ENCODE measurements around the gene PGK2. TPM values are rescaled to one million over a fixed set of nuclear protein-coding genes. Genes with fewer than 3 reads are reported as not detected.

The PGK2 gene
- total RNA-seq, 1 donor from 2014 or later: not detected

DNA sequence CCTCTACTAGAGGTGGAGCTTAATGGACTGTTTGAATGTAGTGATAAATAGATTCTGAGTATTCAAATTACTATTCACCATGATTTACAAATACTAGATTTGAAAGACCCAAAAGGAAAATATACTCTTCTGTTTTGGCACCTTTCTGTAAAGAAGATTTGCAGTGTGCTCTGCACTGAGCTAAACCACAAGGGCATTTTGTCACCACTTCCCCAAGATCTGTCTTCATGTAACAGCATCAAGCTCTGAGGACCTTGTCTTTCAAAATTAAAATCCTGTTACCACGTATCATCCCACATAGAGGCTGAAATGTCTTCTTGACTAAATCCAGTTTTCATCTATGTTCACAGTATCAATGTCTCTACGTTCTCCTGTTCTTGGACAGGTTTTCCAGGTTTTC lies 3.3 kb upstream of the PGK2 start:
- intact Hi-C loops (cut with micrococcal nuclease): no loop called here
- DNase-seq: no peak
- ATAC-seq (ENCODE audit: low read depth): no peak
- no peak overlapping the region for H3K4me3 Mint-ChIP-seq
- H3K27me3 Mint-ChIP-seq: no peaks in the 10 kb centered on the region
- peaks cover 10% of the 10 kb centered on the region for H3K9me3 Mint-ChIP-seq
- H3K36me3 Mint-ChIP-seq (ENCODE audit: low read depth): no peaks in the 10 kb centered on the region
- no peak overlapping the region for H3K27ac Mint-ChIP-seq
- POLR2A ChIA-PET: no interaction called here
- CTCF ChIA-PET: no interaction called here
- no peak for TF ChIP-seq CTCF (IDR thresholded peaks at IDR 0.05)
- H3K4me1 Mint-ChIP-seq: no peaks in the 10 kb centered on the region

DNA sequence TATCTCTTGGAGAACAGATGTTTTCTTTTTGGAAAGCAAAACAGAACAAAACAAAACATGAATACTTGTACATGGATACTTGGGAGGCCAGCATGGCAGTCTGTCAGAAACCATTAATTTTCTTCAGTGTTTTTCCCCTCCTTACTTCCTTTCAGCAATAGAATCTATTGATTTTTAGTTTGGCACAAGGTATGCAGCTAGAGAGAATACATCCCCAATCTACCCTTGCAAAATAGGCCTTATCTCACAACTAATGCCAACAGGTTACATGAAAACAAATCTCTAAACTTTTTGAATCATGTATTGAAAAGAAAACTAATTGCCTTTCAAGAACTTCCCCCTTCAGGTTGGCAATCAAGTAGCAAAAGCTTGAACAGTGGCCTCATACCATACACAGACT lies 2.8 kb downstream of the PGK2 start:
- Mint-ChIP-seq H3K4me3 (no peak overlapping the region), H3K36me3 (ENCODE audit: low read depth) (no peaks in the 10 kb centered on the region), H3K4me1 (no peaks in the 10 kb centered on the region), H3K9me3 (peaks cover 14% of the 10 kb centered on the region), H3K27ac (no peak overlapping the region), H3K27me3 (no peaks in the 10 kb centered on the region)
- ChIA-PET CTCF (no interaction called here), POLR2A (no interaction called here)
- no peak for DNase-seq
- no peak for ATAC-seq (ENCODE audit: low read depth)
- intact Hi-C loops (cut with micrococcal nuclease): no loop called here
- no peak for TF ChIP-seq CTCF (IDR thresholded peaks at IDR 0.05)

GRCh38 chr6:49782725-49783124 lies 4.4 kb downstream of the PGK2 start:
- H3K4me1 Mint-ChIP-seq: no peaks in the 10 kb centered on the region
- no peak for ATAC-seq (ENCODE audit: low read depth)
- no peaks in the 10 kb centered on the region for H3K27me3 Mint-ChIP-seq
- no peaks in the 10 kb centered on the region for H3K36me3 Mint-ChIP-seq (ENCODE audit: low read depth)
- H3K9me3 Mint-ChIP-seq: peaks cover 13% of the 10 kb centered on the region
- no peak for TF ChIP-seq CTCF (IDR thresholded peaks at IDR 0.05)
- DNase-seq: no peak
- intact Hi-C loops (cut with micrococcal nuclease): no loop called here
- CTCF ChIA-PET: no interaction called here
- no peak overlapping the region for H3K4me3 Mint-ChIP-seq
- POLR2A ChIA-PET: no interaction called here
- no peak overlapping the region for H3K27ac Mint-ChIP-seq

GRCh38 chr6:49782293-49782692 lies 4.8 kb downstream of the PGK2 start:
- CTCF ChIA-PET: no interaction called here
- Mint-ChIP-seq H3K36me3 (ENCODE audit: low read depth) (no peaks in the 10 kb centered on the region), H3K27ac (no peak overlapping the region), H3K4me1 (no peaks in the 10 kb centered on the region), H3K9me3 (peaks cover 9% of the 10 kb centered on the region), H3K4me3 (no peak overlapping the region), H3K27me3 (no peaks in the 10 kb centered on the region)
- no peak for TF ChIP-seq CTCF (IDR thresholded peaks at IDR 0.05)
- intact Hi-C loops (cut with micrococcal nuclease): no loop called here
- no peak for DNase-seq
- no peak for ATAC-seq (ENCODE audit: low read depth)
- POLR2A ChIA-PET: no interaction called here

- no peak for TF ChIP-seq CTCF (IDR thresholded peaks at IDR 0.05)
- no peak for ATAC-seq (ENCODE audit: low read depth)
- Mint-ChIP-seq H3K36me3 (ENCODE audit: low read depth) (no peaks in the 10 kb centered on the region), H3K4me1 (no peaks in the 10 kb centered on the region), H3K4me3 (no peak overlapping the region), H3K27ac (no peak overlapping the region), H3K27me3 (no peaks in the 10 kb centered on the region), H3K9me3 (no peaks in the 10 kb centered on the region)
- ChIA-PET POLR2A (no interaction called here), CTCF (no interaction called here)
- DNase-seq: no peak
- intact Hi-C loops (cut with micrococcal nuclease): no loop called here
Observed at GRCh38 chr6:49776444-49776843, 10.6 kb downstream of the PGK2 start.
